ENCODE results near the gene VNN1.

Gene VNN1

DNA sequence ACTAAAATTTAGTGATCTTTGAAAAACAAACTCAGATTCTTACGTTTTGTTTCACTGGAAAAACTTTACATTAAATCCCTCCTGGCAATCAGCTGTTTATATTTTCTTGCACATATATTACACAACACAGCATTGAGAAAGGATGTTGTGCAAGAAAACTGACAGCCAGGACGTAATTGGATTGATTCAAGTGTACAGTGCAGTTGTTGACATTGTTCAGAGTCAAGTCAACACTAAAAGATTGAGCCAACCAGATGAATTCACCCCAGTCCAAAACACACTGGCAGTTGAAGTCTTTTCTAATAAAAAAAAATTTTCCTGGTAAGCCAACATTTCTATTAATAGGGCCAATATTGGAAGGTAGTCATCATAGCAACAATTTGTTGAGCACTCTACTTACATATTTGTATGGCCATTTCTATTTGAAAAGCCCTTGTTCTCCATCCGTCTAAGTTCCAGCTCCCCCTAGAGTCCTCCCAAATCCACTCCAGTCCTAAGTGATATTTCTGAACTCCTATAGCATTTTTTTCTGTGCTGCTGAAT, 20.9 kb upstream of the VNN1 start:
- no peak overlapping the region for H3K27ac ChIP-seq
- TF ChIP-seq ZFX (IDR thresholded peaks at IDR 0.05; ENCODE audit: borderline replicate concordance), result no peak
- TF ChIP-seq, protein P1, sequence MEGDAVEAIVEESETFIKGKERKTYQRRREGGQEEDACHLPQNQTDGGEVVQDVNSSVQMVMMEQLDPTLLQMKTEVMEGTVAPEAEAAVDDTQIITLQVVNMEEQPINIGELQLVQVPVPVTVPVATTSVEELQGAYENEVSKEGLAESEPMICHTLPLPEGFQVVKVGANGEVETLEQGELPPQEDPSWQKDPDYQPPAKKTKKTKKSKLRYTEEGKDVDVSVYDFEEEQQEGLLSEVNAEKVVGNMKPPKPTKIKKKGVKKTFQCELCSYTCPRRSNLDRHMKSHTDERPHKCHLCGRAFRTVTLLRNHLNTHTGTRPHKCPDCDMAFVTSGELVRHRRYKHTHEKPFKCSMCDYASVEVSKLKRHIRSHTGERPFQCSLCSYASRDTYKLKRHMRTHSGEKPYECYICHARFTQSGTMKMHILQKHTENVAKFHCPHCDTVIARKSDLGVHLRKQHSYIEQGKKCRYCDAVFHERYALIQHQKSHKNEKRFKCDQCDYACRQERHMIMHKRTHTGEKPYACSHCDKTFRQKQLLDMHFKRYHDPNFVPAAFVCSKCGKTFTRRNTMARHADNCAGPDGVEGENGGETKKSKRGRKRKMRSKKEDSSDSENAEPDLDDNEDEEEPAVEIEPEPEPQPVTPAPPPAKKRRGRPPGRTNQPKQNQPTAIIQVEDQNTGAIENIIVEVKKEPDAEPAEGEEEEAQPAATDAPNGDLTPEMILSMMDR (IDR thresholded peaks at IDR 0.05), result peak; percentile 54

DNA sequence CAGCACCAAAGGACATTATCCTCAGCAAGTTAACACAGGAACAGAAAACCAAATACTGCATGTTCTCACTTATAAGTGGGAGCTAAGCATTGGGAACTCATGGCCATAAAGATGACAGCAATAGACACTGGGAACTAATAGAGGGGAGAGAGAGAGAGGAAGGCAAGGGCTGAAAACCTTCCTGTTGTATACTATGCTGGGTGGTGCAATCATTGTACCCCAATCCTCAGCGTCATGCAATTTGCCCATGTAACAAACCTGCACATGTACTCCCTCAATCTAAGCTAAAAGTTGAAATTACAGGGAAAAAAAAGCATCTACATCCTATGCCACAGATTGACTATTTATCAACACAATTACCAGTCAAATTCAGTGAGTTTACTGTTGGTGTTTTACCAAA, 20.0 kb upstream of the VNN1 start:
- H3K27ac ChIP-seq, result no peak overlapping the region

DNA sequence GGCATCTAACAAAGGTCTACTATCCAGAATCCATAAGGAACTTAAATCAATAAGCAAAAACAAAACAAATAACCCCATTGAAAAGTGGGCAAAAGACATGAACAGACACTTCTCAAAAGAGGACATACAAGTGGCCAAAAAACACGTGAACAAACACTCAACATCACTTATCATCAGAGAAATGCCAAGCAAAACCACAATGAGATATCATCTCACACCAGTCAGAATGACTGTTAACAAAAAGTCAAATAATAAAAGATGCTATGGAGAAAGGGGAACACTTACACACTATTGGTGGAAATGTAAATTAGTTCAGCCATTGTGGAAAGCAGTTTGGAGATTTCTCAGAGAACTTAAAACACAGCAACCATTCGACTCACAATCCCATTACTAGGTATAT, 19.4 kb upstream of the VNN1 start:
- TF ChIP-seq, protein P1 (IDR thresholded peaks at IDR 0.05), result no peak
- no peak for TF ChIP-seq ZFX (IDR thresholded peaks at IDR 0.05; ENCODE audit: borderline replicate concordance)
- H3K27ac ChIP-seq, result no peak overlapping the region

More for the DNA sequence above, 20.0 kb upstream of the VNN1 start:
- TF ChIP-seq, protein P1 (IDR thresholded peaks at IDR 0.05), result no peak
- no peak for TF ChIP-seq ZFX (IDR thresholded peaks at IDR 0.05; ENCODE audit: borderline replicate concordance)

DNA sequence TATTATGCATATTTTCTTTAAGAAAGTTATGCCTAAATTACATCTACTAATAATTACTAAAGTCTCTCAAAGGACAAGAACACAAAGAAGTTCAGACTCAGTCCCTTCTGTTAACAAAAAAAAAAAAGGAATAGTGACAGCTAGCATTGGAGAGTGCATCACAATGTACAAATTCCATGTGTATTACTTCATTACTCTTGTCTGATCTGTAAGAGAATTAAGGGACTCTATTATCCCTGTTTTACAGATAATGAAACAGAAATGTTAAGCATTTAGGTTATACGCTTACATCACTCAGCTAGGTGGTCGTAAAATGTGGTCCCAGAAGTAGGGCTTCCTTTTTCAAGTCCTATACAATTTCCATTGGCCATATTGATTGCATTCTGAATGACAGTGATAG, 17.2 kb upstream of the VNN1 start:
- H3K27ac ChIP-seq, result no peak overlapping the region
- TF ChIP-seq, protein P1 (IDR thresholded peaks at IDR 0.05), result no peak
- no peak for TF ChIP-seq ZFX (IDR thresholded peaks at IDR 0.05; ENCODE audit: borderline replicate concordance)

DNA sequence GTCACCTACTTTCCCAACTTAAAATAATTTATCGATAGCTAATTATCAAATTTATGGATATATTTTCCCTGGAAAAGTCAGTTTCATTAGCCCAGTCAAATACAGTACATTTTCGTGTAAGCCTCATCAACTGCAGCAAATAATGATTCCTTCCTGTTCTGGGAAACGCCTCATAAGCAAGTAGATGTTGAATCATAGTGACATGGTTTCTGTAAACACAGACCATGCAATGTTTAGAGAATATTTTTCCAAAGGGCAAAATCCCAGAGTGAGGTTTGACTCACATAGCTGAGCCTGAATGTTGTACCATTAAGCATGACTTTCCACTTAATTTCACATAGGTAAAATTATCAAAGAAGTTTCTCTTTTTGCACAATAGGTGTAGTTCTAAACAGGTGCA, 16.7 kb upstream of the VNN1 start:
- H3K27ac ChIP-seq, result no peak overlapping the region
- TF ChIP-seq, protein P1 (IDR thresholded peaks at IDR 0.05), result no peak
- no peak for TF ChIP-seq ZFX (IDR thresholded peaks at IDR 0.05; ENCODE audit: borderline replicate concordance)

DNA sequence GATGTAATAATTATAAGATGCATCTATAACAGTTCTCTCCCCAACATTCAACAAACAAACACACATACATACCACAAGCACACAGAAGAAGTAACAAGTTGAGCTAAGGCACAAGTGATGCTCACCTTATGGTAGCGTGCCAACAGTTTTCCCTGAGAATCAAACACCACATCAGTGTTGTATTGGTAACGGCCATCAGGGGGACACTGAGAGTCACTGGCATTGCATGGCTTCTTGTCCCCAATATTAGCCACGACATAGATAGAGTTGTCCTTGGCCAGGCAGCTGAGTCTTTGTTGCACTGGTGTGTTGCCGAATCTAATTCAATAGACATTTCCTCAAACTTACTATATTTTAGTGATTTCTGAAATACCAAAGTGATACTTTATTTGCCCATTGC, 14.8 kb upstream of the VNN1 start:
- TF ChIP-seq ZFX (IDR thresholded peaks at IDR 0.05; ENCODE audit: borderline replicate concordance), result no peak
- TF ChIP-seq, protein P1 (IDR thresholded peaks at IDR 0.05), result no peak
- H3K27ac ChIP-seq, result no peak overlapping the region

DNA sequence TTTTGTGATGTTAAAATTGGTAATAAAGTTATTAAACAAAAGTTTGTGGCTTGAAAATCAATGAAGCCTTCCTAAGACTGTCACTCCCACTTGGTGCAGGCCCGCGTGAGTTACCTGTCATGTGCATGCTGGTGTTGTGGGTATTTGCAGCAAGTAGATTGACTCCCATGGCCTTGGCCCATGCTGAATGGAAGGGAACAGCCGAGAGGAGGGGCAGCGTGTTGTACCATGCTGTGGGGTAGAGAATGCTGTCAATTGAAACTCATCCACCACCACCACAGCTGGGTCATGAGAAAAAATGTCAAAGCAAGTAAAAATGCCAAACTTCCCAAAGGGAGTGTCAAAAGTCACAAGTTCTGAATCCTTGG, 12.7 kb upstream of the VNN1 start:
- H3K27ac ChIP-seq, result no peak overlapping the region
- TF ChIP-seq ZFX (IDR thresholded peaks at IDR 0.05; ENCODE audit: borderline replicate concordance), result no peak
- TF ChIP-seq, protein P1 (IDR thresholded peaks at IDR 0.05), result no peak

All from 22Rv1 (cell line).